H9 (cell line): ENCODE measurements around the gene POMZP3. TPM values are rescaled to one million over a fixed set of nuclear protein-coding genes. Genes with fewer than 3 reads are reported as not detected.
"Not testable (repeated sequence)": the region's sequence is repeated elsewhere in the genome, so short reads cannot be mapped to it uniquely, and the experiment has no call there.

Experiments
- DNase-seq: peaks from one replicate; pipeline ENCODE4 v3.0.0-alpha.2; 2017
- H2AFZ ChIP-seq: one replicate; pipeline ENCODE4 v1.6.1; 2013; ENCODE audit warnings: mild to moderate bottlenecking, low read length, control low read depth, moderate library complexity
- H2AK5ac ChIP-seq: 2 replicates; pipeline ENCODE4 v1.6.1; 2013; ENCODE audit warnings: low read length, control low read depth, mixed read lengths; ENCODE audit not compliant: insufficient read length
- H2BK120ac ChIP-seq: one replicate; pipeline ENCODE4 v1.6.1; 2013; ENCODE audit warnings: low read depth, mild to moderate bottlenecking, low read length, control low read depth, inconsistent platforms; ENCODE audit not compliant: poor library complexity, severe bottlenecking
- H2BK12ac ChIP-seq: 2 replicates; pipeline ENCODE4 v1.6.1; 2013; ENCODE audit warnings: low read length, control low read depth, mixed read lengths, low read depth; ENCODE audit not compliant: insufficient read length
- H2BK15ac ChIP-seq: 2 replicates; pipeline ENCODE4 v1.6.1; 2013; ENCODE audit warnings: low read depth, low read length, control low read depth
- H2BK20ac ChIP-seq: one replicate; pipeline ENCODE4 v1.6.1; 2013; ENCODE audit warnings: low read depth, mild to moderate bottlenecking, low read length, control low read depth, inconsistent platforms; ENCODE audit not compliant: poor library complexity, severe bottlenecking
- H2BK5ac ChIP-seq: 2 replicates; pipeline ENCODE4 v1.6.1; 2013; ENCODE audit warnings: low read length, control low read depth, mixed read lengths; ENCODE audit not compliant: insufficient read length
- H3K14ac ChIP-seq: 2 replicates; pipeline ENCODE4 v1.6.1; 2013; ENCODE audit warnings: low read length, control low read depth; ENCODE audit not compliant: insufficient read depth
- H3K18ac ChIP-seq: 2 replicates; pipeline ENCODE4 v1.6.1; 2013; ENCODE audit warnings: low read depth, mild to moderate bottlenecking, mixed read lengths, low read length, control low read depth; ENCODE audit not compliant: insufficient read length
- H3K23ac ChIP-seq: 2 replicates; pipeline ENCODE4 v1.6.1; 2013; ENCODE audit warnings: low read length, control low read depth, mixed read lengths, low read depth; ENCODE audit not compliant: insufficient read length
- H3K23me2 ChIP-seq: 2 replicates; pipeline ENCODE4 v1.6.1; 2013; ENCODE audit warnings: low read depth, mild to moderate bottlenecking, mixed read lengths, low read length, control low read depth; ENCODE audit not compliant: insufficient read length, poor library complexity, severe bottlenecking
- H3K27ac ChIP-seq: 2 replicates; pipeline ENCODE4 v1.5.1; 2013; ENCODE audit warnings: low read length, control low read depth, mixed read lengths, low read depth; ENCODE audit not compliant: insufficient read length
- H3K27me3 ChIP-seq: 2 replicates; pipeline ENCODE4 v1.6.1; 2013; ENCODE audit warnings: low read length, control low read depth, inconsistent platforms; ENCODE audit not compliant: insufficient read depth
- H3K4ac ChIP-seq: 2 replicates; pipeline ENCODE4 v1.6.1; 2013; ENCODE audit warnings: low read depth, mild to moderate bottlenecking, control low read depth, inconsistent platforms, low read length, moderate library complexity
- H3K4me1 ChIP-seq: 2 replicates; pipeline ENCODE4 v1.6.1; 2013; ENCODE audit warnings: low read length, control low read depth, inconsistent platforms; ENCODE audit not compliant: insufficient read depth
- H3K4me2 ChIP-seq: 2 replicates; pipeline ENCODE4 v1.6.1; 2013; ENCODE audit warnings: low read length, control low read depth, mixed read lengths; ENCODE audit not compliant: insufficient read length, insufficient read depth
- H3K56ac ChIP-seq: 2 replicates; pipeline ENCODE4 v1.6.1; 2013; ENCODE audit warnings: low read depth, mild to moderate bottlenecking, mixed read lengths, low read length, control low read depth; ENCODE audit not compliant: insufficient read length
- H3K79me1 ChIP-seq: 2 replicates; pipeline ENCODE4 v1.6.1; 2013; ENCODE audit warnings: low read depth, mild to moderate bottlenecking, moderate library complexity, low read length, control low read depth, inconsistent platforms; ENCODE audit not compliant: insufficient read depth, poor library complexity, severe bottlenecking
- H3K79me2 ChIP-seq: 2 replicates; pipeline ENCODE4 v1.6.1; 2013; ENCODE audit warnings: low read length, control low read depth, inconsistent platforms; ENCODE audit not compliant: insufficient read depth
- H3K9ac ChIP-seq: 2 replicates; pipeline ENCODE4 v1.6.1; 2013; ENCODE audit warnings: low read length, control low read depth, mixed read lengths; ENCODE audit not compliant: insufficient read length; ENCODE audit errors: extremely low read depth
- H3K9me3 ChIP-seq: one replicate; pipeline ENCODE4 v1.6.1; 2013; ENCODE audit warnings: low read depth, low read length, inconsistent platforms; ENCODE audit not compliant: control insufficient read depth
- H3T11ph ChIP-seq: one replicate; pipeline ENCODE4 v1.6.1; 2013; ENCODE audit warnings: mild to moderate bottlenecking, low read length, control low read depth, inconsistent platforms
- H4K20me1 ChIP-seq: one replicate; pipeline ENCODE4 v1.6.1; 2013; ENCODE audit not compliant: control insufficient read depth, insufficient read length, insufficient read depth
- H4K5ac ChIP-seq: 2 replicates; pipeline ENCODE4 v1.6.1; 2013; ENCODE audit warnings: low read depth, mild to moderate bottlenecking, mixed read lengths, low read length, control low read depth; ENCODE audit not compliant: insufficient read length
- H4K8ac ChIP-seq: replicated peaks from 2 replicates; pipeline ENCODE4 v1.6.1; 2013; ENCODE audit warnings: low read length, control low read depth, mixed read lengths, low read depth; ENCODE audit not compliant: insufficient read length
- H4K91ac ChIP-seq: 2 replicates; pipeline ENCODE4 v1.6.1; 2013; ENCODE audit warnings: low read depth, mild to moderate bottlenecking, moderate library complexity, mixed read lengths, low read length, control low read depth; ENCODE audit not compliant: insufficient read length
- H3K27ac Mint-ChIP-seq, 3 experiments: 2 replicates in 2 of 3; 3 replicates in 1 of 3; pipeline ENCODE4 v1.8.0; 2020 to 2021; ENCODE audit warnings: mixed read lengths in 3 of 3, mild to moderate bottlenecking in 1 of 3, moderate library complexity in 1 of 3
- H3K27me3 Mint-ChIP-seq: 2 replicates; pipeline ENCODE4 v1.8.0; 2021; ENCODE audit warnings: low read depth, mild to moderate bottlenecking, moderate library complexity, mixed read lengths
- H3K36me3 Mint-ChIP-seq, 3 experiments: 2 replicates in 2 of 3; 3 replicates in 1 of 3; pipeline ENCODE4 v1.8.0; 2020 to 2021; ENCODE audit warnings: low read depth in 3 of 3, mixed read lengths in 3 of 3; ENCODE audit not compliant: insufficient read depth in 1 of 3
- H3K4me1 Mint-ChIP-seq, 2 experiments: 2 replicates each; pipeline ENCODE4 v1.8.0; 2020; ENCODE audit warnings: mixed read lengths in 2 of 2
- H3K4me3 Mint-ChIP-seq, 2 experiments: 2 replicates in 1 of 2; 3 replicates in 1 of 2; pipeline ENCODE4 v1.8.0; 2020 to 2021; ENCODE audit warnings: mild to moderate bottlenecking in 2 of 2, mixed read lengths in 2 of 2, moderate library complexity in 1 of 2
- H3K9me3 Mint-ChIP-seq, 2 experiments: 2 replicates in 1 of 2; 3 replicates in 1 of 2; pipeline ENCODE4 v1.8.0; 2020; ENCODE audit warnings: mild to moderate bottlenecking in 2 of 2, mixed read lengths in 2 of 2, moderate library complexity in 1 of 2
- WGBS: extraction: QIAGEN DNeasy Blood & Tissue Kit; methylation state at CpG from one replicate; pipeline ENCODE4 v1.1.7; 2013; ENCODE audit warnings: missing lambda C conversion rate, low lambda C conversion rate, mixed read lengths; ENCODE audit not compliant: insufficient read length; ENCODE audit errors: extremely low coverage; 5-methylcytosine and 5-hydroxymethylcytosine counted together
- total RNA-seq: library from RNA; stranded (reverse); gene quantifications from 2 replicates; pipeline ENCODE4 v1.2.1, GENCODE V29; 2021

Gene POMZP3
- total RNA-seq, 1 experiment from 2014 or later, result 8.5 TPM

GRCh38 chr7:76586585-76587315 lies 40.3 kb downstream of the POMZP3 start:
- not testable (repeated sequence) for H3K4ac ChIP-seq, H3K23ac ChIP-seq, H3K4me2 ChIP-seq, H4K8ac ChIP-seq, H4K20me1 ChIP-seq, H2BK12ac ChIP-seq, H3K27ac ChIP-seq, H2BK120ac ChIP-seq, H3K14ac ChIP-seq, H2AFZ ChIP-seq, H2BK15ac ChIP-seq, H3K9me3 ChIP-seq, H3K79me1 ChIP-seq, DNase-seq, H3K9ac ChIP-seq, H3K79me2 ChIP-seq, H3K27me3 Mint-ChIP-seq, H3K18ac ChIP-seq, H3K27ac Mint-ChIP-seq, H3K36me3 Mint-ChIP-seq, H4K91ac ChIP-seq, H3K23me2 ChIP-seq, H2BK5ac ChIP-seq, H3K4me1 Mint-ChIP-seq, H3K4me1 ChIP-seq, H3K27me3 ChIP-seq, H2AK5ac ChIP-seq, H3K9me3 Mint-ChIP-seq, H3K4me3 Mint-ChIP-seq, H3T11ph ChIP-seq, H2BK20ac ChIP-seq, H3K56ac ChIP-seq, H4K5ac ChIP-seq
- WGBS, result no CpG with 5 or more reads among the region's 2 CpGs

GRCh38 chr7:76583636-76584281 lies 43.3 kb downstream of the POMZP3 start:
- not testable (repeated sequence) for H2BK20ac ChIP-seq, H3K23me2 ChIP-seq, H3K79me1 ChIP-seq, DNase-seq, H2BK120ac ChIP-seq, H3K9me3 ChIP-seq, H2AFZ ChIP-seq, H2BK5ac ChIP-seq, H3K4me3 Mint-ChIP-seq, H3K27ac ChIP-seq, H4K5ac ChIP-seq, H3K4me1 Mint-ChIP-seq, H3K79me2 ChIP-seq, H4K91ac ChIP-seq, H2BK12ac ChIP-seq, H3K9ac ChIP-seq, H3K36me3 Mint-ChIP-seq, H3K4me1 ChIP-seq, H3T11ph ChIP-seq, H3K9me3 Mint-ChIP-seq, H3K14ac ChIP-seq, H4K20me1 ChIP-seq, H3K27me3 Mint-ChIP-seq, H2AK5ac ChIP-seq, H3K56ac ChIP-seq, H3K4ac ChIP-seq, H3K23ac ChIP-seq, H3K4me2 ChIP-seq, H2BK15ac ChIP-seq, H3K27me3 ChIP-seq, H3K18ac ChIP-seq, H4K8ac ChIP-seq
- no CpG with 5 or more reads among the region's 5 CpGs for WGBS
- peak overlapping the region in 1 of 3 experiments; percentile 21; a peak in 1 of 7 replicates for H3K27ac Mint-ChIP-seq
